Sigmoid colon (tissue), 7 donors: ENCODE data around the gene TCERG1L. TPM values are rescaled to one million over a fixed set of nuclear protein-coding genes. Genes with fewer than 3 reads are reported as not detected.

Source experiments
- DNase-seq: peaks from one replicate; pipeline ENCODE4 v3.0.0-alpha.2; 2019
- H3K27ac ChIP-seq, 4 donors: fragments of 200-600 bp; sonication (generic); one replicate each; pipeline ENCODE4 v1.5.1; 2016 to 2019; ENCODE audit warnings: mild to moderate bottlenecking in 1 of 4
- H3K27me3 ChIP-seq, 3 donors: fragments of 200-600 bp; sonication (generic); one replicate each; pipeline ENCODE4 v1.5.1; 2019; ENCODE audit warnings: mild to moderate bottlenecking in 1 of 3
- H3K36me3 ChIP-seq, 4 donors: fragments of 200-600 bp; sonication (generic); one replicate each; pipeline ENCODE4 v1.5.1; 2016 to 2019
- H3K4me1 ChIP-seq, 4 donors: fragments of 200-600 bp; sonication (generic); one replicate each; pipeline ENCODE4 v1.5.1; 2017 to 2019
- H3K4me3 ChIP-seq, 4 donors: fragments of 200-600 bp; sonication (generic); one replicate each; pipeline ENCODE4 v1.5.1; 2017 to 2019; ENCODE audit warnings: mild to moderate bottlenecking in 2 of 4, moderate library complexity in 1 of 4
- H3K9me3 ChIP-seq, 4 donors: fragments of 200-600 bp in 3 of 4; sonication (generic) in 3 of 4; one replicate each; pipeline versions ENCODE4 v1.5.1 to v1.6.1; 2013 to 2019
- EP300 ChIP-seq, 4 donors: sonication (generic); formaldehyde crosslinking; IDR thresholded peaks; one replicate each; pipeline ENCODE4 v1.6.1; 2017; ENCODE audit warnings: antibody characterized with exemption in 4 of 4
- POLR2A ChIP-seq, 2 donors: fragments of 450-650 bp; IDR thresholded peaks; one replicate each; pipeline ENCODE4 v1.6.1; 2016; ENCODE audit warnings: antibody characterized with exemption in 2 of 2, mild to moderate bottlenecking in 2 of 2, moderate library complexity in 2 of 2
- POLR2AphosphoS5 ChIP-seq, 4 donors: sonication (generic); formaldehyde crosslinking; IDR thresholded peaks; one replicate each; pipeline ENCODE4 v1.6.1; 2017; ENCODE audit warnings: antibody characterized with exemption in 4 of 4
- WGBS, 2 donors: extraction: QIAGEN DNeasy Blood & Tissue Kit; methylation state at CpG; one replicate each; pipeline ENCODE4 v1.1.7; 2013; 5-methylcytosine and 5-hydroxymethylcytosine counted together
- intact Hi-C: fragments of 100-400 bp; cut with DNase I; formaldehyde crosslinking; loops from one replicate; pipeline ENCODE4 v1.15.1; 2023
- polyA plus RNA-seq, 3 donors: library from polyadenylated mRNA; stranded (reverse); fragments of 200-250 nt; gene quantifications; one replicate each; pipeline ENCODE4 v1.2.3, GENCODE V29; 2013
- total RNA-seq, 4 donors: library from RNA; depleted of rRNA; stranded (reverse); fragments of >200 nt; gene quantifications; one replicate each; pipeline ENCODE4 v1.1.0, GENCODE V29; 2016
- TF ChIP-seq, protein P1 (sequence below), 4 experiments: fragments of 450-650 bp in 3 of 4; fragments of 200-600 bp in 1 of 4; IDR thresholded peaks; one replicate each; pipeline ENCODE4 v1.5.1; 2016 to 2019; ENCODE audit warnings: antibody characterized with exemption in 4 of 4, mild to moderate bottlenecking in 3 of 4, moderate library complexity in 2 of 4
- donor health status: healthy with polysubstance abuse.
- donor health status: Bipolar disorder and iron deficiency.
- donor health status: healthy.

Gene TCERG1L
- total and polyA plus RNA-seq, 7 donors: under 0.01 to 0.55 (median 0.10) TPM; not detected in 4

DNA sequence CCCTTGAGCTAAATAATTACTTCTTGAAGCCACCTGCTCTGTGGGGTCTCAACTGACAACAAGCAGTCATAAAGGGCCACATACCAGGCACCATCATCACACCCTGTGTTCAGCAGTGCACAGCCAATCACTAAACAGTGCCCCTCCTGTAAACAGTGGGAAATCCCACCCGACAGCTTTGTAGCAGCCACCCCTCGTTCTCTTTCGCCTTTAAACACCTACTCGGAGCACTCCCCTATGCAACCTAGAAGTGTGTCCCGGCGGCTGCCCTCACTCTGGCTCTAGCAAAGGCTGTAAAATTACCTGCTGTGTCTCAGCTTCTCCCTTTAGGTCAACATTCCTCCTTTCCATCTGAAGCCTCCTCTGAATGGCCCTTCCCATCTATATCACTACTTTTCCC lies 111.9 kb downstream of the TCERG1L start:
- TF ChIP-seq, protein P1, sequence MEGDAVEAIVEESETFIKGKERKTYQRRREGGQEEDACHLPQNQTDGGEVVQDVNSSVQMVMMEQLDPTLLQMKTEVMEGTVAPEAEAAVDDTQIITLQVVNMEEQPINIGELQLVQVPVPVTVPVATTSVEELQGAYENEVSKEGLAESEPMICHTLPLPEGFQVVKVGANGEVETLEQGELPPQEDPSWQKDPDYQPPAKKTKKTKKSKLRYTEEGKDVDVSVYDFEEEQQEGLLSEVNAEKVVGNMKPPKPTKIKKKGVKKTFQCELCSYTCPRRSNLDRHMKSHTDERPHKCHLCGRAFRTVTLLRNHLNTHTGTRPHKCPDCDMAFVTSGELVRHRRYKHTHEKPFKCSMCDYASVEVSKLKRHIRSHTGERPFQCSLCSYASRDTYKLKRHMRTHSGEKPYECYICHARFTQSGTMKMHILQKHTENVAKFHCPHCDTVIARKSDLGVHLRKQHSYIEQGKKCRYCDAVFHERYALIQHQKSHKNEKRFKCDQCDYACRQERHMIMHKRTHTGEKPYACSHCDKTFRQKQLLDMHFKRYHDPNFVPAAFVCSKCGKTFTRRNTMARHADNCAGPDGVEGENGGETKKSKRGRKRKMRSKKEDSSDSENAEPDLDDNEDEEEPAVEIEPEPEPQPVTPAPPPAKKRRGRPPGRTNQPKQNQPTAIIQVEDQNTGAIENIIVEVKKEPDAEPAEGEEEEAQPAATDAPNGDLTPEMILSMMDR (IDR thresholded peaks at IDR 0.05): no peak
- no peak for TF ChIP-seq POLR2A (IDR thresholded peaks at IDR 0.05)
- no peak for TF ChIP-seq POLR2AphosphoS5 (IDR thresholded peaks at IDR 0.05)
- no peak for TF ChIP-seq EP300 (IDR thresholded peaks at IDR 0.05)
- 16 to 24% methylated on average over 6 of the region's 6 CpGs for WGBS, 2 donors
- no peak overlapping the region for H3K27ac ChIP-seq
- H3K36me3 ChIP-seq: no peaks in the 10 kb centered on the region
- peak; percentile 13 for DNase-seq
- intact Hi-C loops: no loop called here
- H3K9me3 ChIP-seq: no peaks in the 10 kb centered on the region
- no peaks in the 10 kb centered on the region for H3K4me1 ChIP-seq
- H3K27me3 ChIP-seq: no peaks in the 10 kb centered on the region
- no peak overlapping the region for H3K4me3 ChIP-seq

DNA sequence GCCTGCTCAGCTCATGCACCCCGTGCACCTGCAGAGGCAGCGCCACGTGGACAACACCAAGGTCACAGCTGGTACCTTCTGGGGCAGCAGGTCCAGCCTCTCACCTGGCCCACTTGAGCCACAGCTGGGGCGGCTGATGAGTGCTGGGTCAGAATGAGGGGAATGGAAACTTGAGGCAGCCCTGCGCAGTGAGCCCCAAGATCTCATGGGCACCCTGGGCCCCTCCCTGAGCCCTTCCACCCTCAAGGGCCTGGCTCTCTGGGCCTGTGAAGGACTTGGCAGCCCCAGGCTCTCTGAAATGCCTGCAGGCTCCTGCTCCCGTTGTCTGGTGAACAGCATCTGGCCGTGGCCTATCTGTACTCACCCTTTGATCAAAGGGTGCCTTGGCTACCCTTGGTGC lies 112.7 kb downstream of the TCERG1L start:
- Histone ChIP-seq H3K27ac (no peak overlapping the region), H3K4me1 (no peaks in the 10 kb centered on the region), H3K9me3 (no peaks in the 10 kb centered on the region), H3K36me3 (no peaks in the 10 kb centered on the region), H3K4me3 (no peak overlapping the region), H3K27me3 (no peaks in the 10 kb centered on the region)
- WGBS, 2 donors: 73 to 77% methylated on average over 7 of the region's 7 CpGs
- DNase-seq: no peak
- intact Hi-C loops: no loop called here
- no peak for TF ChIP-seq POLR2AphosphoS5 (IDR thresholded peaks at IDR 0.05)
- no peak for TF ChIP-seq POLR2A (IDR thresholded peaks at IDR 0.05)
- no peak for TF ChIP-seq EP300 (IDR thresholded peaks at IDR 0.05)
- TF ChIP-seq, protein P1 (IDR thresholded peaks at IDR 0.05): no peak

GRCh38 chr10:131198401-131198800 lies 113.1 kb downstream of the TCERG1L start:
- no peaks in the 10 kb centered on the region for H3K27me3 ChIP-seq
- intact Hi-C loops: no loop called here
- no peak for DNase-seq
- no peaks in the 10 kb centered on the region for H3K9me3 ChIP-seq
- TF ChIP-seq, protein P1 (IDR thresholded peaks at IDR 0.05): no peak
- no peak for TF ChIP-seq POLR2AphosphoS5 (IDR thresholded peaks at IDR 0.05)
- H3K27ac ChIP-seq: no peak overlapping the region
- no peaks in the 10 kb centered on the region for H3K4me1 ChIP-seq
- 83 to 87% methylated on average over 10 of the region's 10 CpGs for WGBS, 2 donors
- H3K36me3 ChIP-seq: no peaks in the 10 kb centered on the region
- no peak overlapping the region for H3K4me3 ChIP-seq

GRCh38 chr10:131196176-131196885 lies 115.2 kb downstream of the TCERG1L start:
- WGBS, 2 donors: 83 to 89% methylated on average over 18 of the region's 18 CpGs
- H3K36me3 ChIP-seq: no peaks in the 10 kb centered on the region
- DNase-seq: no peak
- H3K9me3 ChIP-seq: no peaks in the 10 kb centered on the region
- TF ChIP-seq, protein P1 (IDR thresholded peaks at IDR 0.05): no peak
- TF ChIP-seq POLR2AphosphoS5 (IDR thresholded peaks at IDR 0.05) (no peak), POLR2A (IDR thresholded peaks at IDR 0.05) (no peak), EP300 (IDR thresholded peaks at IDR 0.05) (no peak)
- no peaks in the 10 kb centered on the region for H3K27me3 ChIP-seq
- no peaks in the 10 kb centered on the region for H3K4me1 ChIP-seq
- no peak overlapping the region for H3K4me3 ChIP-seq
- no peak overlapping the region for H3K27ac ChIP-seq
- intact Hi-C loops: no loop called here
